ENCODE data around the gene RAB37.

- TF ChIP-seq CTCF (IDR thresholded peaks at IDR 0.05) (no peak), POLR2AphosphoS5 (IDR thresholded peaks at IDR 0.05) (no peak), POLR2A (IDR thresholded peaks at IDR 0.05) (no peak), EP300 (IDR thresholded peaks at IDR 0.05) (no peak)
Measured at GRCh38 chr17:74749279-74750038, 12.4 kb downstream of the RAB37 start.
